ENCODE measurements around the gene FAM53B. TPM values are rescaled to one million over a fixed set of nuclear protein-coding genes. Genes with fewer than 3 reads are reported as not detected.
"Not testable (repeated sequence)": the region's sequence is repeated elsewhere in the genome, so short reads cannot be mapped to it uniquely, and the experiment has no call there.

The FAM53B gene
- total RNA-seq, 1 experiment from 2014 or later = 9.4 TPM

- Histone ChIP-seq H3K36me3 (peaks cover 12% of the 10 kb centered on the region), H3K9me3 (replicated peaks) (no peaks in the 10 kb centered on the region), H3K4me3 (no peak overlapping the region), H3K27ac (no peak overlapping the region), H3K4me1 (no peaks in the 10 kb centered on the region), H3K27me3 (no peaks in the 10 kb centered on the region)
- DNase-seq = no peak
Observed at GRCh38 chr10:124747745-124748144, 3.6 kb upstream of the FAM53B start.

- DNase-seq = no peak
- Histone ChIP-seq H3K27me3 (no peaks in the 10 kb centered on the region), H3K36me3 (peaks cover 12% of the 10 kb centered on the region), H3K4me3 (no peak overlapping the region), H3K27ac (no peak overlapping the region), H3K4me1 (no peaks in the 10 kb centered on the region), H3K9me3 (replicated peaks) (no peaks in the 10 kb centered on the region)
Observed at GRCh38 chr10:124746992-124747391, 2.8 kb upstream of the FAM53B start.

GRCh38 chr10:124746447-124746846 lies 2.3 kb upstream of the FAM53B start:
- H3K36me3 ChIP-seq = peaks cover 12% of the 10 kb centered on the region
- H3K27ac ChIP-seq; DNase-seq; H3K27me3 ChIP-seq; H3K4me1 ChIP-seq; H3K9me3 ChIP-seq (replicated peaks); H3K4me3 ChIP-seq: not testable (repeated sequence)

- H3K36me3 ChIP-seq = peaks cover 12% of the 10 kb centered on the region
- peaks cover 3% of the 10 kb centered on the region; the same call in 1 of the 2 replicates for H3K4me1 ChIP-seq
- H3K4me3 ChIP-seq = no peak overlapping the region
- H3K27me3 ChIP-seq = no peaks in the 10 kb centered on the region
- DNase-seq = peak in 1 of 2 experiments; percentile 46
- H3K9me3 ChIP-seq (replicated peaks) = no peaks in the 10 kb centered on the region
- no peak overlapping the region for H3K27ac ChIP-seq
Observed at GRCh38 chr10:124745673-124746072, 1.5 kb upstream of the FAM53B start.

GRCh38 chr10:124745252-124745651 lies 1.1 kb upstream of the FAM53B start:
- Histone ChIP-seq H3K27me3 (no peaks in the 10 kb centered on the region), H3K36me3 (peaks cover 11% of the 10 kb centered on the region), H3K4me1 (peaks cover 3% of the 10 kb centered on the region; the same call in 1 of the 2 replicates), H3K9me3 (replicated peaks) (no peaks in the 10 kb centered on the region), H3K27ac (no peak overlapping the region), H3K4me3 (no peak overlapping the region)
- no peak for DNase-seq

GRCh38 chr10:124743191-124744101 lies 732 bp downstream of the FAM53B start:
- H3K9me3 ChIP-seq (replicated peaks) = no peaks in the 10 kb centered on the region
- no peak overlapping the region for H3K27ac ChIP-seq
- H3K36me3 ChIP-seq = peaks cover 9% of the 10 kb centered on the region
- H3K4me1 ChIP-seq = peaks cover 3% of the 10 kb centered on the region; the same call in 1 of the 2 replicates
- peak overlapping the region; percentile 62 for H3K4me3 ChIP-seq
- peak; percentile 17 to 24 for DNase-seq
- H3K27me3 ChIP-seq = no peaks in the 10 kb centered on the region

GRCh38 chr10:124742413-124743190 lies 1.6 kb downstream of the FAM53B start:
- no peak overlapping the region for H3K27ac ChIP-seq
- peak in 1 of 2 experiments; percentile 8 for DNase-seq

GRCh38 chr10:124741922-124742412 lies 2.2 kb downstream of the FAM53B start:
- H3K27ac ChIP-seq = no peak overlapping the region
- H3K4me3 ChIP-seq = no peak overlapping the region
- H3K4me1 ChIP-seq = peaks cover 3% of the 10 kb centered on the region; the same call in 1 of the 2 replicates

More at GRCh38 chr10:124742413-124743190, 1.6 kb downstream of the FAM53B start:
- Histone ChIP-seq H3K4me3 (no peak overlapping the region), H3K36me3 (peaks cover 2% of the 10 kb centered on the region; the same call in 1 of the 2 replicates), H3K27me3 (no peaks in the 10 kb centered on the region), H3K9me3 (replicated peaks) (no peaks in the 10 kb centered on the region), H3K4me1 (peaks cover 3% of the 10 kb centered on the region; the same call in 1 of the 2 replicates)

GRCh38 chr10:124741281-124741921 lies 2.8 kb downstream of the FAM53B start:
- Histone ChIP-seq H3K4me3 (peak overlapping the region; percentile 18), H3K27me3 (no peaks in the 10 kb centered on the region), H3K9me3 (replicated peaks) (no peaks in the 10 kb centered on the region), H3K27ac (peak overlapping the region; percentile 50; the same call in 1 of the 2 replicates), H3K36me3 (no peaks in the 10 kb centered on the region), H3K4me1 (peaks cover 3% of the 10 kb centered on the region; the same call in 1 of the 2 replicates)
- peak; percentile 70 to 88 for DNase-seq

More at GRCh38 chr10:124741922-124742412, 2.2 kb downstream of the FAM53B start:
- Histone ChIP-seq H3K27me3 (no peaks in the 10 kb centered on the region), H3K9me3 (replicated peaks) (no peaks in the 10 kb centered on the region), H3K36me3 (no peaks in the 10 kb centered on the region; the same call in 1 of the 2 replicates)
- no peak for DNase-seq

- Histone ChIP-seq H3K27me3 (no peaks in the 10 kb centered on the region), H3K36me3 (no peaks in the 10 kb centered on the region), H3K9me3 (replicated peaks) (no peaks in the 10 kb centered on the region), H3K4me3 (peak overlapping the region; percentile 18), H3K4me1 (peaks cover 3% of the 10 kb centered on the region; the same call in 1 of the 2 replicates), H3K27ac (peak overlapping the region; percentile 50)
- peak; percentile 43 to 61 for DNase-seq
Observed at GRCh38 chr10:124740369-124741280, 3.6 kb downstream of the FAM53B start.

GRCh38 chr10:124739986-124740368 lies 4.2 kb downstream of the FAM53B start:
- H3K27ac ChIP-seq = no peak overlapping the region
- H3K9me3 ChIP-seq (replicated peaks) = no peaks in the 10 kb centered on the region
- no peaks in the 10 kb centered on the region for H3K36me3 ChIP-seq
- H3K4me3 ChIP-seq = no peak overlapping the region
- peaks cover 3% of the 10 kb centered on the region; the same call in 1 of the 2 replicates for H3K4me1 ChIP-seq
- DNase-seq = no peak
- no peaks in the 10 kb centered on the region for H3K27me3 ChIP-seq

GRCh38 chr10:124739119-124739921 lies 4.9 kb downstream of the FAM53B start:
- H3K27me3 ChIP-seq = no peaks in the 10 kb centered on the region
- H3K27ac ChIP-seq = no peak overlapping the region
- no peaks in the 10 kb centered on the region for H3K36me3 ChIP-seq
- no peak overlapping the region for H3K4me3 ChIP-seq
- no peaks in the 10 kb centered on the region for H3K9me3 ChIP-seq (replicated peaks)
- DNase-seq = no peak
- peaks cover 3% of the 10 kb centered on the region; the same call in 1 of the 2 replicates for H3K4me1 ChIP-seq

GRCh38 chr10:124738441-124738840 lies 5.7 kb downstream of the FAM53B start:
- Histone ChIP-seq H3K9me3 (replicated peaks) (no peaks in the 10 kb centered on the region), H3K4me1 (peaks cover 3% of the 10 kb centered on the region; the same call in 1 of the 2 replicates), H3K4me3 (no peak overlapping the region), H3K27me3 (no peaks in the 10 kb centered on the region), H3K27ac (no peak overlapping the region), H3K36me3 (no peaks in the 10 kb centered on the region)
- no peak for DNase-seq

All from SJCRH30 (cell line).